Measurements from ENCODE around the gene PAX7.
A peak's percentile ranks its signal among the peaks of the same experiment; 100 is the strongest.
"Not testable (repeated sequence)": the region's sequence is repeated elsewhere in the genome, so short reads cannot be mapped to it uniquely, and the experiment has no call there.

Gene PAX7

GRCh38 chr1:18686540-18686939 lies 55.9 kb downstream of the PAX7 start:
- DNase-seq (ENCODE audit: low read depth, low spot score): no peak
- no peak overlapping the region for H3K4me3 ChIP-seq (ENCODE audit: low read length)

DNA sequence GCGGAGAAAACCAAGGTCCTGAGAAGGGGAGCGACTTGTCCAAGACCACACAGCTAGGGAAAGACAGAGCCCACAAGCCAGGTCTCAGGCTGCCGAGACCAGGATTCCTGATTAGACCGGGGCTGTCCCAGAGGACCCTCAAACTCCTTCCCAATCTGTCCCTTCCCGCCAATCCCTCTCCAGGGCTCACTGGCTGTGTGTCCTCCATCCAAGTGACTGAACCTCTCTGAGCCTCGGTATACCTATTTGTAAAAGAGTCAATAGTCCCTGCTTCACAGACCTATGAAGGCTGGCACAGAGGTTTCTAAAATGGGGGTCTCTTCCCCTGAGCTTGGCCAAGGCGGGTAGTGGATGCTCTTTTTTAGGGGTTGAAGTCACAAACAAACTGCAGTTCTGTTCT lies 56.6 kb downstream of the PAX7 start:
- no peak overlapping the region for H3K4me3 ChIP-seq (ENCODE audit: low read length)
- DNase-seq (ENCODE audit: low read depth, low spot score): no peak

DNA sequence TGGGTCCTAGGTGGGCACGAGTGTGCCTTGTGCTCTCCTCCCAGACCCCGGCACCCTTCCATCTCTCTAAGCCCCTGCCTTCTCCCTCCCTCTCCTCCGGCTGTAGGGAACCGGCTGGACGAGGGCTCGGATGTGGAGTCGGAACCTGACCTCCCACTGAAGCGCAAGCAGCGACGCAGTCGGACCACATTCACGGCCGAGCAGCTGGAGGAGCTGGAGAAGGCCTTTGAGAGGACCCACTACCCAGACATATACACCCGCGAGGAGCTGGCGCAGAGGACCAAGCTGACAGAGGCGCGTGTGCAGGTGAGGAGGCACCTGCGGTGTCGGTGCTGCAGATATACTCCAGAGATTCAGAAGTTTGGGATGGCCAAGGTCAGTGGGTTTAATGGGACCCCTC lies 61.0 kb downstream of the PAX7 start:
- no peak overlapping the region for H3K4me3 ChIP-seq (ENCODE audit: low read length)
- DNase-seq (ENCODE audit: low read depth, low spot score): no peak

DNA sequence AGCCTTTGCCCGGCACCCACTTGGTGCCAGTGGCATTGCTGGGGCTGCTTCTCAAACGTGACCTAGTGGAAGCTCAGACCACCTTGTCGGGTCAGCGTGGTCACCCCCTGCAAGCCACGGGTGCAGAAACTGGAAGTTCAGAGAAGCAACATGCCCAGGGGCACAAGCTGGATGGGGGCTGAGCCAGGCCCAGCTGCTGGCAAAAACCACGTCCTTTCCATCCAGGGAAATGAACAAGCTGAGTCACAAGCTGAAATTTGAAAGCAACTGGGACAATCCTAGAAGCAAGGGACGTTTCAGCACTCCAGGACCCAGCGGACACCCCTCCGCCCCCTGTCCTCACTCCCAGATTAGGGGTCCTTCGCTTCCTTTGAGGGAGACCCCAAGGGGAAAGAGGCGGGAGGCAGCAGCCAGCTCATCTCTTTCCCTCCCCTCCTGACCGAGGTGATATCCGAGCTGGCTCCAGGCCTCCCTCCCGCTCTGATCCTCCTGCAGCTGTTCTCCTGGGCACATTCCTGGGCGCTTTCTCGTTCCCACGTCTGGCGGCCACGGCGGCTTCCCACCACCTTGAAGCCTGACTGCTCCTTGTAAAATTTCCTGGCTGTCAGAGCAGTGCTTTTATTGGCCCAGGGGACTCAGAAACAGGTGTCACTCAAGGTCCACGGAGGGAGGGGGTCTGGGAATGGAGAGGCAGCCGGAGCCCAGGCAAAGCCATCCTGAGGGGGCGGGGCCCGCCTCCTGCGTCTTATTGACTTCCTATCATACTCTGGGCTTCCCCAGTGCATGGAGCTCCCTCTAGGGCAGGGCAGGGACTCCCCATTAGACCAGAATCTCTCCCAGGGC lies 62.8 kb downstream of the PAX7 start:
- no peak for DNase-seq (ENCODE audit: low read depth, low spot score)
- no peak overlapping the region for H3K4me3 ChIP-seq (ENCODE audit: low read length)

- not testable (repeated sequence) for H3K4me3 ChIP-seq (ENCODE audit: low read length); DNase-seq (ENCODE audit: low read depth, low spot score)
These were observed 63.6 kb downstream of the PAX7 start for GRCh38 chr1:18694289-18694688.

DNA sequence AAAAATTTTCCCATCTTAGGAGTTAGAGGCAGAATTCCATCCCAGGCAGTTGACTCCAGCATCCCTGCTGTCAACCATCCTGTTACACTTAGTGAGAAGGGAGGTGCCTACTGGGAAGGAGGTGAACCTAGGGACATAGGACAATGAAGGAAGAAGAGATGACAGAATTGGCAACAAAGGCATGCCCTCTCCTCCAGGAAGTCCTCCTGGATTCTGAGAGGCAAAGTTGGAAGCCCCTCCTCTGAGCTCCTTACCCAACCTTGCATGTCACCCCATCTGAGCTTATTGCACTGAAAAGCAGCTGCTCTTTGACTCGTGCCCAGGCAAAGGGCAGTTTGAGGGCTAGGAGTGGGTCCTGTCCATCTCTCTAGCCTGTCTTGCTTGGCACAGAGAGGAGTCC lies 66.9 kb downstream of the PAX7 start:
- no peak for DNase-seq (ENCODE audit: low read depth, low spot score)
- H3K4me3 ChIP-seq (ENCODE audit: low read length): no peak overlapping the region

DNA sequence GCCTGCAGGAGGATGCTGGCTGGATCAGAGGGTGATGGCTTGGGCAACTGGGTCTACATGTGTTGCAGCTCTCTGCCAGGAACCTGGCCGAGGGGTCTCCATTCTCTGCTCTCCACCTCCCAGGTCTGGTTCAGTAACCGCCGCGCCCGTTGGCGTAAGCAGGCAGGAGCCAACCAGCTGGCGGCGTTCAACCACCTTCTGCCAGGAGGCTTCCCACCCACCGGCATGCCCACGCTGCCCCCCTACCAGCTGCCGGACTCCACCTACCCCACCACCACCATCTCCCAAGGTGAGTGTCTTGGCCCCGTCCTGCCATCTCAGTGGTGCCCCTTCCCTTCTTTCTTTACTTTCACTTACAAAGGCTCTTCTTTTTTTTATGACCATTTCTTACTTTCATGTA lies 69.9 kb downstream of the PAX7 start:
- no peak overlapping the region for H3K4me3 ChIP-seq (ENCODE audit: low read length)
- no peak for DNase-seq (ENCODE audit: low read depth, low spot score)

- H3K4me3 ChIP-seq (ENCODE audit: low read length): no peak overlapping the region
These were observed 70.5 kb downstream of the PAX7 start for GRCh38 chr1:18701183-18701582.

GRCh38 chr1:18703041-18703621 lies 72.5 kb downstream of the PAX7 start:
- no peak overlapping the region for H3K4me3 ChIP-seq (ENCODE audit: low read length)
- no peak for DNase-seq (ENCODE audit: low read depth, low spot score)

More at GRCh38 chr1:18701183-18701582, 70.5 kb downstream of the PAX7 start:
- no peak for DNase-seq (ENCODE audit: low read depth, low spot score)

DNA sequence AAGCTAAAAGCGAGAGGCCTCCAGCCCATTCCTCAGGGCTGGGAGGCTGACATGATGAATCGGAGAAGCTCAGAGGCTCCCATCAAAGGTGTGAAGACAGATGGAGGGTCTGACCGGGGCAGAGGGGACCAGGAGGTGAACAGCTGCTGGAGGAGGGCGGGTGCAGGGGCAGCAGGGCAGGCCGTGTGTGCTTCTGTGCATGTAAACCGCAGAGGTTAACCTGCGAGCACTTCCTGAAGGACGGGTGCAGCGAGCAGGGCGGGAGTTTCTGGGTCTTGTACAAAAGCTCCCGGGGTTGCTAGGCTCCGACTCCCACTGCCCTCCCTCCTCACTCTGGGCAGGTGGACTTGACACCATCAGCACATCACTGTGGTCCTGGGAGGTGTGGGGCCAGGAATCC lies 75.2 kb downstream of the PAX7 start:
- DNase-seq (ENCODE audit: low read depth, low spot score): no peak
- H3K4me3 ChIP-seq (ENCODE audit: low read length): no peak overlapping the region

DNA sequence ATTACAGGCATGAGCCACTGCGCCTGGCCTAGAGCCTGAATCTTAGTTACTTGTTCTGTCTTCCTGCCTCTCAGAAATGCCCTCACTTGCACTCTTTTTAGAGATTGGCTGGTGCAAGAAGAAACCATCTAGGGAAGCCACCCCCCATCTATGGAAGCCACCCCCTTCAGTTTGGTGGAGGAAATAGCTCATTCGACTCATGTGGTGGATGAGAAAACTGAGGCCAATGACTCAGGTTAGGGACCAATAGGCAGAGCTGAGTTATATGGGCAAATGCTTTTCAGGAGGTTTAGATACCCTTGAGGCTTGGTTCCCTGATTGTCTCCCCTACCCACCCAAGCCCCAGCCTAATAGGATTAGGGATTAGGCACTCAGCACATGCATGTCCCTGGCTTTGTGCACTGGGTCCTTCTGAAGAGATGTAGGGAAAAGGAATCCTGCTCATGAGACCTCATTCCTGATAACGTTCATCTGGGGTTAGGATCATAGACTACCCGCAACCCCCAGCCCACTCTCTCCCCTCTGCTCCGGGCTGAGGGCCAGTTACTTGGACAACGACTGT lies 77.1 kb downstream of the PAX7 start:
- H3K4me3 ChIP-seq (ENCODE audit: low read length): no peak overlapping the region
- DNase-seq (ENCODE audit: low read depth, low spot score): peak; percentile 8

DNA sequence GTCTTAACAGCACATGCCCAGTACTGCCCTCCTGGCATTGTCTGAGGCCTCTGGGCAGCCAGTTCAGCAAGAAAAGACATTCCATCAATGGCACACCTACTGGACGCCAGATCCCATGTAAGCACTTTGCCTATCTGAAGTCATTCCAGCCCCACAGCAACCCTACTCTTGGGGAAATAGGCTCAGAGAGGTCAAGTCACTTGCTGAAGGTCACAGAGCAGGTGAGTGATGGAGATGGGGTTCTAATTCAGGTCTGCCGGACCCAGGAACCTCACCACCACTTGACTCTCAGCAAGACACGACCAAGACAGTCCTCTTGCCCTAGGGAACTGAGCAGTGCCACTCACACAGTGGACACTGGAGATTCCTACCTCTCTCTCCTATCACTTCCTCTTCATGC lies 79.4 kb downstream of the PAX7 start:
- H3K4me3 ChIP-seq (ENCODE audit: low read length): no peak overlapping the region
- no peak for DNase-seq (ENCODE audit: low read depth, low spot score)

- no peak overlapping the region for H3K4me3 ChIP-seq (ENCODE audit: low read length)
- DNase-seq (ENCODE audit: low read depth, low spot score): no peak
These were observed 80.4 kb downstream of the PAX7 start for GRCh38 chr1:18711003-18711402.

DNA sequence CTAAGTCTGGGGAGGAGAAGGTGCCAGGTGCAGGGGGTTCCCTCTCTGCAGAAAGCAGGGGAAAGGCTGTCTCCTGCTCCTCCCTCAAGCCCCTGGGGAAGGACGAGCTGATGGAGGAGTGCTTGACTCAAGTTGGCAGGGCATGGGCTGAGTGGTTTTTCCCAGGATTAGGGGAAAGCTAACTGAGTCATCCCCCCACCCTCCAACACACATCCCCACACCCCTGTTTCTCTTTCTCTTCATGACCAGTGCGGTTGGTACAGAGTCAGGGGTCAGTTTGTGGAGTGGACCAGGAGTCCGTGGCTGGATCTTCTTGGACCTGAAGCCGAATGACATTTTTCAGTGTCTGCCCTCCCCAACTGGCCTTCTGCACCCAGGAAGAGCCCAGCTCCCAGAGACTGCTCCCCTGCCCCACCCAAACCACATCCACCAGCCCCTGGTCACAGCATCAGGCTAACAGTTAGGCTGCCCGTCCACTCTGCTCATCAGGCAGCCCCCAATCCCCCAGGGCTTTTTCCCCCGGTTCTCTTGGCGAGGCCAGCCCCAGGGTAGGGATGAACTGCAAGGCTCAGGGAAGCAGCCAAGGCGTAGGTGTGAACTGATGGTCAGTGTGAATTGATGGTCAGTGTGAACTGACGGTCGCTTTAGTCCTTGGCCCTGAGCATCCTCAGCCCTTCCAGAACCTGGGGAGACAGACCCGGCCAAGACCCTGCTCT lies 81.0 kb downstream of the PAX7 start:
- no peak overlapping the region for H3K4me3 ChIP-seq (ENCODE audit: low read length)

GRCh38 chr1:18712252-18712600 lies 81.6 kb downstream of the PAX7 start:
- no peak for DNase-seq (ENCODE audit: low read depth, low spot score)
- H3K4me3 ChIP-seq (ENCODE audit: low read length): no peak overlapping the region

More for the DNA sequence above, 81.0 kb downstream of the PAX7 start:
- no peak for DNase-seq (ENCODE audit: low read depth, low spot score)

DNA sequence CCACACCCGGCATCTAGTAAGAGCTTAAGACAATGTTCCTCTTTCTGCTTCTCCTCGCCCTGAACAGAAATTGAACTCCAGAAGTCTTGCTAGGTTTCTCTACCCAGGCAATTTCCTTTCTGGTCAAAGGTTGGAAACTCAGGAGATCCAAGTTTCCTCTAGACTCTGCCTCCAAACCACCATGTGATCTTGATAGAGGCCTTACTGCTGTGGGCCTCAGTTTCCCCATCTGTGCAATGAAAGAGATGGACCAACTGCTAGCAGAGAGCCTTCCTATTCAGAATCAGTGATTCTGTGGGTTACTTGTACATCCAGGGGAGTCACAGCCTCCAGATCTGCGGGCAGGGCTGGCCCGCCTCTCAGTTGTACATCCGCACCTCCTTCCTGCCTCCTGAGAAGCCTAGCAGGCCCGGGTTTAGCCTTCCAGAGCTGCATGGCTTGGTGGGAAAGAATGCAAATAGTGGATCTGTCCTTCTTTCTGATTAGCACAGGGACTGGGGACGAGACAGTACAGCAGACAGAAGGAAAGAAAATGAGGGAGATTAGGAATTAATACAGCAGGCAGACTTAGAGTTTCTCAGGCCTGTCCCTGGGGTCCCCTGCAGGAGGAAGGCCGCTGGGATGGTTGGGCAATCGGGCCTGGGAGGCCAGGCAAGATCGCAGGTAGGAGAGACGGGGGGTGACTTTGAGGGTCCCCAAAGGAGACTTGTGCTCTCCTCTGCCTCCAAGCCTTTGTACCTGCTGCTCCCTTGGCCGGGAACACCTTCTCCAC lies 83.9 kb downstream of the PAX7 start:
- no peak for DNase-seq (ENCODE audit: low read depth, low spot score)
- no peak overlapping the region for H3K4me3 ChIP-seq (ENCODE audit: low read length)

DNA sequence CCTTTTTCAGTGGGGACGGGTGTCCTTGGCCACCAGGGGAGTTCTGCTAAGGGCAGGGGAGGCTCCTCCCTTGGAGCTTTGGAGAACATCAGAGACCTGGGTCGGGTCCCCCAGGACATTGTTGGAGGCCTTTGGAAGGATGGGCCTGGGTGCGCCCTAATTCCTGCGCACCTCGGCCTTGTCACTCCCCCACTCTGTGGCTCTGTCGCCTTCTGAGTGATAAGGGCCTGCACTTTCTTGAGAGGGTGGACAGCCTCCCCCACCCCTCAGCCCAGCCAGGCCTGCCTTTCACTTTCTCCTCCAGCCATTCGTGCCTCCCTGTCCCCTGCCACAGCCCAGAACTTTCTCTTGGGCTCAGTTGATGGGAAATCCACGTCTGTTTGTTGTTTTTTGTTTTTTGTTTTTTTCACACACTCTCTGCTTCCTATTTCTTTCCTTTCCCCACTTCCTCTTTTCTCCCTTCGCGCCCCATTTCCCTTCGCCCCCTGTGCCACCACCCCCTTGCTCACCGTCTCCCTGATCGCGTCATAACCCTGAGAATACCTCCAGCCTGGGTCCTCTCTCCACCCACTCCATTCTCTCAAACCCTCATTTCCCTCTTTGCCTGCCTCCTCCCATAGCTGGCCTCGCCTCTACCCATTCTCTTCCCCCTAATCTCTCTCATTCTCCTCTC lies 85.6 kb downstream of the PAX7 start:
- H3K4me3 ChIP-seq (ENCODE audit: low read length): no peak overlapping the region
- DNase-seq (ENCODE audit: low read depth, low spot score): no peak

GRCh38 chr1:18716785-18717678 lies 86.4 kb downstream of the PAX7 start:
- H3K4me3 ChIP-seq (ENCODE audit: low read length): no peak overlapping the region
- no peak for DNase-seq (ENCODE audit: low read depth, low spot score)
